ENCODE data around the gene ARHGAP24. TPM values are rescaled to one million over a fixed set of nuclear protein-coding genes. Genes with fewer than 3 reads are reported as not detected.

Gene ARHGAP24
- total RNA-seq, 1 experiment from 2014 or later, result 2.1 TPM

GRCh38 chr4:86026720-86027119 is 551.8 kb downstream of the ARHGAP24 start (continued):
- no peak for TF ChIP-seq HMGXB4 (CRISPR knock-in tag; IDR thresholded peaks at IDR 0.05)
- no peak for TF ChIP-seq SOX15 (CRISPR knock-in tag; IDR thresholded peaks at IDR 0.05)

GRCh38 chr4:86031927-86032326 is 557.0 kb downstream of the ARHGAP24 start:
- Mint-ChIP-seq H3K9me3 (no peaks in the 10 kb centered on the region), H3K27me3 (ENCODE audit: low read depth) (no peaks in the 10 kb centered on the region), H3K36me3 (no peaks in the 10 kb centered on the region), H3K27ac (no peak overlapping the region), H3K4me3 (no peak overlapping the region), H3K4me1 (peaks cover 15% of the 10 kb centered on the region)
- DNase-seq (ENCODE audit: low spot score) (no peak), ATAC-seq (no peak)
- POLR2A ChIA-PET, result interaction anchor here (1.0 kb wide), 1 partner anchor 11 kb away, joined by 3 read pairs; no protein-coding TSS in a partner anchor
- CTCF ChIA-PET, result interaction anchor here (2.7 kb wide), 1 partner anchor 235 kb away, joined by 16 read pairs; no protein-coding TSS in a partner anchor
- no peak for TF ChIP-seq NR1H2 (CRISPR knock-in tag; IDR thresholded peaks at IDR 0.05)
- no peak for TF ChIP-seq ZNF219 (CRISPR knock-in tag; IDR thresholded peaks at IDR 0.05; ENCODE audit: borderline replicate concordance)
- no peak for TF ChIP-seq STAT6 (CRISPR knock-in tag; conservative IDR thresholded peaks at IDR 0.05; ENCODE audit: low read depth)
- TF ChIP-seq AFF4 (CRISPR knock-in tag; IDR thresholded peaks at IDR 0.05; ENCODE audit: borderline replicate concordance), result no peak
- TF ChIP-seq PRDM15 (CRISPR knock-in tag; IDR thresholded peaks at IDR 0.05), result no peak
- TF ChIP-seq CBFB (CRISPR knock-in tag; IDR thresholded peaks at IDR 0.05; ENCODE audit: low read depth), result no peak
- no peak for TF ChIP-seq IRF2 (CRISPR knock-in tag; IDR thresholded peaks at IDR 0.05; ENCODE audit: borderline replicate concordance, low read depth)
- TF ChIP-seq NFE2L1 (CRISPR knock-in tag; IDR thresholded peaks at IDR 0.05), result no peak
- TF ChIP-seq ZNF425 (CRISPR knock-in tag; conservative IDR thresholded peaks at IDR 0.05), result no peak
- no peak for TF ChIP-seq HMGA2 (CRISPR knock-in tag; IDR thresholded peaks at IDR 0.05)
- no peak for TF ChIP-seq AR (CRISPR knock-in tag; IDR thresholded peaks at IDR 0.05)
- TF ChIP-seq FOXK1 (CRISPR knock-in tag; IDR thresholded peaks at IDR 0.05), result no peak
